Neural cell (in vitro differentiated cells): ENCODE data around the gene TRAPPC3. TPM values are rescaled to one million over a fixed set of nuclear protein-coding genes. Genes with fewer than 3 reads are reported as not detected.

Source experiments
- H2AFZ ChIP-seq: fragments of 200-600, 300-800 bp; sonication (generic), shearing (Covaris generic); 2 replicates; pipeline ENCODE4 v1.6.0; 2014; ENCODE audit warnings: low read depth, mild to moderate bottlenecking, antibody characterized with exemption, low read length, moderate library complexity
- H3F3A ChIP-seq: fragments of 200-600 bp; shearing (Covaris generic); 2 replicates; pipeline ENCODE4 v1.6.1; 2016; ENCODE audit warnings: mild to moderate bottlenecking, moderate library complexity, mixed read lengths, antibody characterized with exemption, low read length; ENCODE audit not compliant: insufficient read depth, poor library complexity, severe bottlenecking
- H3K27ac ChIP-seq: fragments of 200-600, 300-800 bp; sonication (generic), shearing (Covaris generic); 2 replicates; pipeline ENCODE4 v1.5.1; 2014; ENCODE audit warnings: mild to moderate bottlenecking, low read length, moderate library complexity
- H3K27me3 ChIP-seq: fragments of 300-800, 200-600 bp; sonication (generic), shearing (Covaris generic); 2 replicates; pipeline ENCODE4 v1.6.0; 2014; ENCODE audit warnings: mild to moderate bottlenecking, low read depth, low read length, moderate library complexity; ENCODE audit not compliant: insufficient read depth
- H3K36me3 ChIP-seq: fragments of 300-800, 200-600 bp; sonication (generic), shearing (Covaris generic); 2 replicates; pipeline ENCODE4 v1.5.1; 2014; ENCODE audit warnings: mild to moderate bottlenecking, antibody characterized with exemption, low read length, moderate library complexity; ENCODE audit not compliant: insufficient read depth
- H3K4me2 ChIP-seq: fragments of 300-800, 200-600 bp; sonication (generic), shearing (Covaris generic); 2 replicates; pipeline ENCODE4 v1.6.0; 2014; ENCODE audit warnings: mild to moderate bottlenecking, low read length
- H3K4me3 ChIP-seq: fragments of 300-800, 200-600 bp; sonication (generic), shearing (Covaris generic); 2 replicates; pipeline ENCODE4 v1.5.1; 2014; ENCODE audit warnings: mild to moderate bottlenecking, low read length, moderate library complexity
- H3K79me2 ChIP-seq: fragments of 200-600 bp; shearing (Covaris generic); replicated peaks from 2 replicates; pipeline ENCODE4 v1.6.0; 2014; ENCODE audit warnings: mild to moderate bottlenecking, low read length, moderate library complexity; ENCODE audit not compliant: insufficient read depth
- H3K9ac ChIP-seq: fragments of 300-800, 200-600 bp; sonication (generic), shearing (Covaris generic); 2 replicates; pipeline ENCODE4 v1.6.1; 2016; ENCODE audit warnings: mild to moderate bottlenecking, low read length, mixed read lengths
- H3K9me2 ChIP-seq: fragments of 200-600 bp; shearing (Covaris generic); 2 replicates; pipeline ENCODE4 v1.6.1; 2016; ENCODE audit warnings: mild to moderate bottlenecking, low read length, mixed read lengths; ENCODE audit not compliant: insufficient read depth
- H3K9me3 ChIP-seq: fragments of 200-600, 300-800 bp; sonication (generic), shearing (Covaris generic); 2 replicates; pipeline ENCODE4 v1.6.1; 2016; ENCODE audit warnings: mild to moderate bottlenecking, mixed run types, low read length, moderate library complexity, mixed read lengths
- H4K20me1 ChIP-seq: fragments of 200-600 bp; shearing (Covaris generic); 2 replicates; pipeline ENCODE4 v1.6.1; 2016; ENCODE audit warnings: mild to moderate bottlenecking, mixed run types; ENCODE audit not compliant: insufficient read depth
- EP300 ChIP-seq: fragments of 450-650 bp; conservative IDR thresholded peaks from 2 replicates; pipeline ENCODE4 v1.6.1; 2014; ENCODE audit warnings: antibody characterized with exemption, mild to moderate bottlenecking, moderate library complexity; ENCODE audit not compliant: poor library complexity, severe bottlenecking
- EZH2 ChIP-seq: fragments of 200-600, 300-800 bp; shearing (Covaris generic), sonication (generic); IDR thresholded peaks from 2 replicates; pipeline ENCODE4 v1.6.1; 2014; ENCODE audit warnings: antibody characterized with exemption, low read length, borderline replicate concordance, mild to moderate bottlenecking; ENCODE audit not compliant: insufficient read depth, poor library complexity, severe bottlenecking
- MXI1 ChIP-seq: fragments of 450-650 bp; conservative IDR thresholded peaks from 2 replicates; pipeline ENCODE4 v1.6.1; 2014; ENCODE audit warnings: antibody characterized with exemption, mild to moderate bottlenecking; ENCODE audit not compliant: poor library complexity, severe bottlenecking
- POLR2AphosphoS5 ChIP-seq: IDR thresholded peaks from 2 replicates; pipeline ENCODE4 v1.6.1; 2012
- RAD21 ChIP-seq: fragments of 450-650 bp; conservative IDR thresholded peaks from 2 replicates; pipeline ENCODE4 v1.6.1; 2014; ENCODE audit warnings: antibody characterized with exemption, mild to moderate bottlenecking, moderate library complexity
- SMC3 ChIP-seq: fragments of 450-650 bp; conservative IDR thresholded peaks from 2 replicates; pipeline ENCODE4 v1.6.1; 2014; ENCODE audit warnings: antibody characterized with exemption, mild to moderate bottlenecking, moderate library complexity; ENCODE audit not compliant: poor library complexity
- TAF1 ChIP-seq: IDR thresholded peaks from 2 replicates; pipeline ENCODE4 v1.6.1; 2012; ENCODE audit warnings: low read depth
- polyA plus RNA-seq: library from polyadenylated mRNA; depleted of rRNA; stranded (reverse); fragments of >200 nt; gene quantifications from 2 replicates; pipeline ENCODE4 v1.2.3, GENCODE V29; 2014
- TF ChIP-seq, protein P1 (sequence below): fragments of 450-650 bp; IDR thresholded peaks from 2 replicates; pipeline ENCODE4 v1.5.1; 2014; ENCODE audit warnings: antibody characterized with exemption, mild to moderate bottlenecking, moderate library complexity; ENCODE audit not compliant: poor library complexity, severe bottlenecking
- TF ChIP-seq, protein P2 (sequence below): IDR thresholded peaks from 2 replicates; pipeline ENCODE4 v1.6.1; 2012; ENCODE audit warnings: borderline replicate concordance

The TRAPPC3 gene
- polyA plus RNA-seq, 1 donor from 2014 or later = 278 TPM

GRCh38 chr1:36116901-36117300 lies 32.4 kb downstream of the TRAPPC3 start:
- TF ChIP-seq, protein P1, sequence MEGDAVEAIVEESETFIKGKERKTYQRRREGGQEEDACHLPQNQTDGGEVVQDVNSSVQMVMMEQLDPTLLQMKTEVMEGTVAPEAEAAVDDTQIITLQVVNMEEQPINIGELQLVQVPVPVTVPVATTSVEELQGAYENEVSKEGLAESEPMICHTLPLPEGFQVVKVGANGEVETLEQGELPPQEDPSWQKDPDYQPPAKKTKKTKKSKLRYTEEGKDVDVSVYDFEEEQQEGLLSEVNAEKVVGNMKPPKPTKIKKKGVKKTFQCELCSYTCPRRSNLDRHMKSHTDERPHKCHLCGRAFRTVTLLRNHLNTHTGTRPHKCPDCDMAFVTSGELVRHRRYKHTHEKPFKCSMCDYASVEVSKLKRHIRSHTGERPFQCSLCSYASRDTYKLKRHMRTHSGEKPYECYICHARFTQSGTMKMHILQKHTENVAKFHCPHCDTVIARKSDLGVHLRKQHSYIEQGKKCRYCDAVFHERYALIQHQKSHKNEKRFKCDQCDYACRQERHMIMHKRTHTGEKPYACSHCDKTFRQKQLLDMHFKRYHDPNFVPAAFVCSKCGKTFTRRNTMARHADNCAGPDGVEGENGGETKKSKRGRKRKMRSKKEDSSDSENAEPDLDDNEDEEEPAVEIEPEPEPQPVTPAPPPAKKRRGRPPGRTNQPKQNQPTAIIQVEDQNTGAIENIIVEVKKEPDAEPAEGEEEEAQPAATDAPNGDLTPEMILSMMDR = no peak
- TF ChIP-seq EZH2 (no peak), RAD21 (no peak), MXI1 (no peak), EP300 (no peak), TAF1 (no peak), POLR2AphosphoS5 (no peak), SMC3 (no peak)
- TF ChIP-seq, protein P2, sequence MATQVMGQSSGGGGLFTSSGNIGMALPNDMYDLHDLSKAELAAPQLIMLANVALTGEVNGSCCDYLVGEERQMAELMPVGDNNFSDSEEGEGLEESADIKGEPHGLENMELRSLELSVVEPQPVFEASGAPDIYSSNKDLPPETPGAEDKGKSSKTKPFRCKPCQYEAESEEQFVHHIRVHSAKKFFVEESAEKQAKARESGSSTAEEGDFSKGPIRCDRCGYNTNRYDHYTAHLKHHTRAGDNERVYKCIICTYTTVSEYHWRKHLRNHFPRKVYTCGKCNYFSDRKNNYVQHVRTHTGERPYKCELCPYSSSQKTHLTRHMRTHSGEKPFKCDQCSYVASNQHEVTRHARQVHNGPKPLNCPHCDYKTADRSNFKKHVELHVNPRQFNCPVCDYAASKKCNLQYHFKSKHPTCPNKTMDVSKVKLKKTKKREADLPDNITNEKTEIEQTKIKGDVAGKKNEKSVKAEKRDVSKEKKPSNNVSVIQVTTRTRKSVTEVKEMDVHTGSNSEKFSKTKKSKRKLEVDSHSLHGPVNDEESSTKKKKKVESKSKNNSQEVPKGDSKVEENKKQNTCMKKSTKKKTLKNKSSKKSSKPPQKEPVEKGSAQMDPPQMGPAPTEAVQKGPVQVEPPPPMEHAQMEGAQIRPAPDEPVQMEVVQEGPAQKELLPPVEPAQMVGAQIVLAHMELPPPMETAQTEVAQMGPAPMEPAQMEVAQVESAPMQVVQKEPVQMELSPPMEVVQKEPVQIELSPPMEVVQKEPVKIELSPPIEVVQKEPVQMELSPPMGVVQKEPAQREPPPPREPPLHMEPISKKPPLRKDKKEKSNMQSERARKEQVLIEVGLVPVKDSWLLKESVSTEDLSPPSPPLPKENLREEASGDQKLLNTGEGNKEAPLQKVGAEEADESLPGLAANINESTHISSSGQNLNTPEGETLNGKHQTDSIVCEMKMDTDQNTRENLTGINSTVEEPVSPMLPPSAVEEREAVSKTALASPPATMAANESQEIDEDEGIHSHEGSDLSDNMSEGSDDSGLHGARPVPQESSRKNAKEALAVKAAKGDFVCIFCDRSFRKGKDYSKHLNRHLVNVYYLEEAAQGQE = no peak
- H3K9me2 ChIP-seq = no peaks in the 10 kb centered on the region
- H3K27ac ChIP-seq = no peak overlapping the region
- H2AFZ ChIP-seq = no peak overlapping the region
- no peak overlapping the region for H3K4me2 ChIP-seq
- H3K36me3 ChIP-seq = no peaks in the 10 kb centered on the region
- no peaks in the 10 kb centered on the region for H3F3A ChIP-seq
- H3K4me3 ChIP-seq = no peak overlapping the region
- no peaks in the 10 kb centered on the region for H3K79me2 ChIP-seq
- no peaks in the 10 kb centered on the region for H4K20me1 ChIP-seq
- H3K9me3 ChIP-seq = no peaks in the 10 kb centered on the region
- H3K9ac ChIP-seq = no peak overlapping the region
- H3K27me3 ChIP-seq = no peaks in the 10 kb centered on the region

- TF ChIP-seq, protein P1 = no peak
- TF ChIP-seq TAF1 (no peak), RAD21 (no peak), EZH2 (no peak), POLR2AphosphoS5 (no peak), MXI1 (no peak), EP300 (no peak), SMC3 (no peak)
- TF ChIP-seq, protein P2 = no peak
- Histone ChIP-seq H3K4me2 (no peak overlapping the region), H3K36me3 (no peaks in the 10 kb centered on the region), H3K9ac (no peak overlapping the region), H3F3A (no peaks in the 10 kb centered on the region), H3K9me2 (no peaks in the 10 kb centered on the region), H3K27me3 (no peaks in the 10 kb centered on the region), H3K79me2 (no peaks in the 10 kb centered on the region), H3K9me3 (no peaks in the 10 kb centered on the region), H2AFZ (no peak overlapping the region), H3K27ac (no peak overlapping the region), H3K4me3 (no peak overlapping the region), H4K20me1 (no peaks in the 10 kb centered on the region)
Observed at GRCh38 chr1:36115931-36116330, 33.4 kb downstream of the TRAPPC3 start.
